ENCODE data around the gene PM20D1.
"Not testable (repeated sequence)": the region's sequence is repeated elsewhere in the genome, so short reads cannot be mapped to it uniquely, and the experiment has no call there.

The PM20D1 gene

DNA sequence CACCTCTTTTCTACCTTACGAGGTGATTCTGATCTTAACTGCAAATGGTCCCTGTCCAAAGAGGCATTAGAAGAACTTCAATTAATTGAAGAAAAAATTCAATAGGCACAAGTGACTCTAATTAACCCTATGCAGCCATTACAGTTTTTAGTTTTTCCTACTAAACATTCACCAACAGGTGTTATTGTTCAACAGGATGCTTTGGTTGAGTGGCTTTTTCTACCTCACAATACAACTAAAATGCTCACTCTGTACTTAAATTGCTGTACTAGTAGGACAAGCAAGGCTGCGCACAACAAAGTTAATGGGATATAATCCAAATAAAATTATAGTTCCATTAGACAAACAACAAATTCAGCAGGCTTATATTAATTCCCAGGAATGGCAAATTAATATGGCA, 11.6 kb upstream of the PM20D1 start:
- TF ChIP-seq, protein P1, sequence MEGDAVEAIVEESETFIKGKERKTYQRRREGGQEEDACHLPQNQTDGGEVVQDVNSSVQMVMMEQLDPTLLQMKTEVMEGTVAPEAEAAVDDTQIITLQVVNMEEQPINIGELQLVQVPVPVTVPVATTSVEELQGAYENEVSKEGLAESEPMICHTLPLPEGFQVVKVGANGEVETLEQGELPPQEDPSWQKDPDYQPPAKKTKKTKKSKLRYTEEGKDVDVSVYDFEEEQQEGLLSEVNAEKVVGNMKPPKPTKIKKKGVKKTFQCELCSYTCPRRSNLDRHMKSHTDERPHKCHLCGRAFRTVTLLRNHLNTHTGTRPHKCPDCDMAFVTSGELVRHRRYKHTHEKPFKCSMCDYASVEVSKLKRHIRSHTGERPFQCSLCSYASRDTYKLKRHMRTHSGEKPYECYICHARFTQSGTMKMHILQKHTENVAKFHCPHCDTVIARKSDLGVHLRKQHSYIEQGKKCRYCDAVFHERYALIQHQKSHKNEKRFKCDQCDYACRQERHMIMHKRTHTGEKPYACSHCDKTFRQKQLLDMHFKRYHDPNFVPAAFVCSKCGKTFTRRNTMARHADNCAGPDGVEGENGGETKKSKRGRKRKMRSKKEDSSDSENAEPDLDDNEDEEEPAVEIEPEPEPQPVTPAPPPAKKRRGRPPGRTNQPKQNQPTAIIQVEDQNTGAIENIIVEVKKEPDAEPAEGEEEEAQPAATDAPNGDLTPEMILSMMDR (IDR thresholded peaks at IDR 0.05): no peak
- Histone ChIP-seq H3K9me3 (no peaks in the 10 kb centered on the region), H3K27ac (no peak overlapping the region), H3K4me1 (ENCODE audit: control insufficient read depth in 1 of 2, insufficient read depth in 1 of 2, low read depth in 1 of 2, low read length in 1 of 2) (no peaks in the 10 kb centered on the region), H3K27me3 (peaks cover 26% of the 10 kb centered on the region), H3K4me3 (ENCODE audit: low read depth in 1 of 2, low read length in 1 of 2) (no peak overlapping the region), H3K36me3 (no peaks in the 10 kb centered on the region)

DNA sequence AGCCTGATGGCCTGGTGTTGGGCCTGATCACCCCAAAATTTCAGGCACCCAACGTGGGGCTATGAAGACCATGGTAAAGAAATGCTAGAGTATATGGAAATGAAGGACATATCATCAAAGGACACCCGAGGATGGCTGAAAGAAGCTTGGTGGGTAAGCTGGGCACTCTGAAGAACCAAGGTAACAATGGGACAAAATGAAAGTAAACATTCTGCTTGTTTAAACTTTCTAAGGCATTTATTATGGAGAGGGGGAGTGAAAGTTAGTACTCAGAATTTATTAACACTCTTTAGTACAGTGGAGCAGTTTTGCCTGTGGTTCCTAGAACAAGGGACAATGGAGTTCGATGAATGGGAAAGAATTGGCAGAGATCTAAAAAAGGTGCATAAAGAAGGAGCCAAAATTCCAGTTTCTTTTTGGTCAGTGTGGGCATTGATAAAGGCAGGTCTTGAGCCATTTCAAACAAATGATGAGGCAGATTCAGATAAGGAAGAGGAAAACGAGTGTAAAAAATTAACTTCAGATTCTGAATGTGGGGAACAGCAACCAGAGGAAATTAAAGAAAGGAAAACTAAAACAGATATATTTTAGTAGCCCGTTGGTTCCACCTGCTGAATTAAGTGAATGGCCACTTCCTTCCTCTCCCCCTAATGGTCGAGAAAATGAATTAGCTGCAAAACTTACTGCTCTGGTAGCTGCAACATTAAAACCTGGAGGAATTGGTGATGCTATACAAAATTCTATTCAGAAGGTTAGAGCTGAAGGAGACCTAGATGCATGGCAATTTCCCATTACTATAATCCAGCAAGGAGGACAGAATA, 8.4 kb upstream of the PM20D1 start:
- H3K4me1 ChIP-seq (ENCODE audit: control insufficient read depth in 1 of 2, insufficient read depth in 1 of 2, low read depth in 1 of 2, low read length in 1 of 2): no peaks in the 10 kb centered on the region
- H3K27ac ChIP-seq: no peak overlapping the region
- peaks cover 3% of the 10 kb centered on the region for H3K27me3 ChIP-seq
- H3K9me3 ChIP-seq: no peaks in the 10 kb centered on the region
- H3K4me3 ChIP-seq (ENCODE audit: low read depth in 1 of 2, low read length in 1 of 2): no peak overlapping the region
- no peaks in the 10 kb centered on the region for H3K36me3 ChIP-seq
- TF ChIP-seq, protein P1 (IDR thresholded peaks at IDR 0.05): no peak

DNA sequence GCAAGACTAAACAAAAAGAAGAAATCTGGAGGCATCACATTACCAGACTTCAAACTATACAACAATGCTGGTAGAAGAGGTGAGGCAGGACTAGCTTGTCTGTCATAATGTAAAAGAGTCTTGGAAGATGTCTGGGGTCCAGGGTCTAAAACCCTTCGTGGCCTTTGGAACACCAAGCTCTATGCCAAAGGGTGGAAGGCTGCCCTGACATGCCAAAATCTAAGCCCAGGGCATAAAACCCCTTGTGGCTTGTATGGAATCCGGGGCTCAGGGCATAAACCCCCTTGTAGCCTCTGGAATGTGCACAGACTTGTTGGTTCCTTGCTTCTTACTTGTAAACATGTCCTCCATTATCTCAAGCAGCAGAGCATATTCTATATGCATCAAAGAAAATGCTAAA, 7.6 kb upstream of the PM20D1 start:
- not testable (repeated sequence) for H3K27ac ChIP-seq; H3K36me3 ChIP-seq; H3K4me3 ChIP-seq (ENCODE audit: low read depth in 1 of 2, low read length in 1 of 2); H3K9me3 ChIP-seq; H3K27me3 ChIP-seq; H3K4me1 ChIP-seq (ENCODE audit: control insufficient read depth in 1 of 2, insufficient read depth in 1 of 2, low read depth in 1 of 2, low read length in 1 of 2)

DNA sequence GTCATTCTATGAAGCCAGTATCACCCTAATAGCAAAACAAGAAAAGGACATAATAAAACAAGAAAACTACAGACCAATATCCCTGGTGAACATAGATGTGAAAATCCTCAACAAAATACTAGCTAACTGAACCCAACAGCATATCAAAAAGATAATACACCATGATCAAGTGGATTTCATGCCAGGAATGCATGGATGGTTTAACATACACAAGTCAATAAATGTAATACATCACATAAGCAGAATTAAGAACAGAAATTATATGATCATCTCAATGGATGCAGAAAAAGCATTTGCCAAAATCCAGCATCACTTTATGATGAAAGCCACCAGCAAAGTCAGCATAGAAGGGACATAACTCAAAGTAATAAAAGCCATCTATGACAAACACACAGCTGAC, 6.5 kb upstream of the PM20D1 start:
- no peaks in the 10 kb centered on the region for H3K4me1 ChIP-seq (ENCODE audit: control insufficient read depth in 1 of 2, insufficient read depth in 1 of 2, low read depth in 1 of 2, low read length in 1 of 2)
- no peaks in the 10 kb centered on the region for H3K27me3 ChIP-seq
- H3K27ac ChIP-seq: no peak overlapping the region
- no peak overlapping the region for H3K4me3 ChIP-seq (ENCODE audit: low read depth in 1 of 2, low read length in 1 of 2)
- no peaks in the 10 kb centered on the region for H3K9me3 ChIP-seq
- no peaks in the 10 kb centered on the region for H3K36me3 ChIP-seq
- TF ChIP-seq, protein P1 (IDR thresholded peaks at IDR 0.05): no peak

DNA sequence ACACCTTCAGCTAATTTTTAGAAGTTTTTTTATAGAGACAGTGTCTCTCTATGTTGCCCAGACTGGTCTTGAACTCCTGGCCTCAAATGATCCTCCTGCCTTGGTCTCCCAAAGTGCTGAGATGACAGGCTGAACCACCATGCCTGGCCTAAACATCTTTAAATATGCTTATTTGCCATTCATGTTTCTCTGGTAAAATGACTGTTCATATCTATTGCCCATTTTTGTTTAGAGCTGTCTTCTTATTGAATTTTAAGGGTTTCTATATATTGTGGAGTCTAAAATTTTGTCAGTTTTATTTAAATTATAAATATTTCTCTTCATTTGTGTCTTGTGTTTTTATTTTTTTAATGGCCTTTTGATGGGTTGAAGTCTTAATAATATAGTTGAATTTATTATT, 3.0 kb upstream of the PM20D1 start:
- TF ChIP-seq, protein P1 (IDR thresholded peaks at IDR 0.05): no peak
- H3K9me3 ChIP-seq: no peaks in the 10 kb centered on the region
- H3K4me1 ChIP-seq (ENCODE audit: control insufficient read depth in 1 of 2, insufficient read depth in 1 of 2, low read depth in 1 of 2, low read length in 1 of 2): peaks cover 0 to 8% of the 10 kb centered on the region in 2 experiments
- H3K36me3 ChIP-seq: no peaks in the 10 kb centered on the region
- H3K4me3 ChIP-seq (ENCODE audit: low read depth in 1 of 2, low read length in 1 of 2): no peak overlapping the region
- no peak overlapping the region for H3K27ac ChIP-seq
- peaks cover 33% of the 10 kb centered on the region for H3K27me3 ChIP-seq

DNA sequence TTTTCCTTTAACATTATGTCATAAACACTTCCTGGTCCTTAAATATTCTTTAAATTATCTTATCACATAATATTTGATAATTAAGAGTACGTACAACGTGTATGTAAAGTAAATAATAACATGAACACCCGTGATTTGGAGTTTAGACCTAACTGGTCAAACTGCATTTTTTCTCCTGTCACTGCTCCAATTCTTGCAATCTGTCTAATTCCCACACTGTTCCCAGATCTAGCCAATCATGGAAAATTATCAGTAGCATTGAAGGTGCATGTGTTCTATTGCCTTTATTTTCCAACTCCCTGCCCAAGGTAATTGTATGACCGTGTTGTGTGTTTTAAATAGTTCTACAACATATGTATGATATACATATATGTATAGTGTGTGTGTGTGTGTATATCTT, 2.1 kb upstream of the PM20D1 start:
- H3K9me3 ChIP-seq: no peaks in the 10 kb centered on the region
- no peak overlapping the region for H3K27ac ChIP-seq
- peaks cover 0 to 8% of the 10 kb centered on the region in 2 experiments for H3K4me1 ChIP-seq (ENCODE audit: control insufficient read depth in 1 of 2, insufficient read depth in 1 of 2, low read depth in 1 of 2, low read length in 1 of 2)
- H3K36me3 ChIP-seq: no peaks in the 10 kb centered on the region
- no peak overlapping the region for H3K4me3 ChIP-seq (ENCODE audit: low read depth in 1 of 2, low read length in 1 of 2)
- TF ChIP-seq, protein P1 (IDR thresholded peaks at IDR 0.05): no peak
- peaks cover 34% of the 10 kb centered on the region for H3K27me3 ChIP-seq
